Activated CD8-positive, alpha-beta memory T cell treated with anti-CD3 and anti-CD28 coated beads, Interleukin-2, amount 10 ng/mL, durations not matched to agents 7 days and 5 days (primary cell): ENCODE measurements around the gene RNPEP. TPM values are rescaled to one million over a fixed set of nuclear protein-coding genes. Genes with fewer than 3 reads are reported as not detected.

Experiments used
- microRNA-seq: library from miRNA; unstranded; fragments of <30 nt; microRNA quantifications from one replicate; pipeline ENCODE4 v1.2.0, GENCODE V29; 2022
- total RNA-seq, 2 experiments: library from RNA; stranded (reverse); gene quantifications; one replicate each; pipeline ENCODE4 v1.2.3, GENCODE V29; 2021

RNPEP gene
- total RNA-seq, 2 experiments from 2014 or later, result 38.3 to 40.4 TPM

Small RNAs within 50 kb of the gene (microRNA-seq; reads per million reads assigned to microRNA genes)
- gene MIR6740, result not detected

Other genes with a start within 250 kb of the RNPEP start
- gene IPO9, start 153.5 kb upstream of the RNPEP start, total RNA-seq, result 10 to 100 TPM; 64.7 to 72.0 TPM
- under 1 TPM; 0.32 to 0.54 TPM for gene SHISA4, start 93.8 kb upstream of the RNPEP start, total RNA-seq
- not detected for gene LMOD1, start 36.1 kb upstream of the RNPEP start, total RNA-seq
- 10 to 100 TPM; 43.0 to 68.7 TPM for gene TIMM17A, start 27.1 kb upstream of the RNPEP start, total RNA-seq
- under 1 TPM; 0.16 to 0.79 TPM for gene ELF3, start 27.9 kb downstream of the RNPEP start, total RNA-seq
- not detected for gene GPR37L1, start 140.3 kb downstream of the RNPEP start, total RNA-seq
- 10 to 100 TPM; 50.0 to 68.9 TPM for gene ARL8A, start 162.1 kb downstream of the RNPEP start, total RNA-seq
- 100 to 1,000 TPM; 228 to 410 TPM for gene PTPN7, start 178.0 kb downstream of the RNPEP start, total RNA-seq
- under 1 TPM in 1 of 2 experiments, not detected in 1; 0.26 TPM for gene LGR6, start 211.2 kb downstream of the RNPEP start, total RNA-seq